NCI-H460 (cell line): ENCODE measurements around the gene ELL2. TPM values are rescaled to one million over a fixed set of nuclear protein-coding genes. Genes with fewer than 3 reads are reported as not detected.
"Not testable (repeated sequence)": the region's sequence is repeated elsewhere in the genome, so short reads cannot be mapped to it uniquely, and the experiment has no call there.

Experiments
- DNase-seq: peaks from one replicate; pipeline ENCODE4 v3.0.0-alpha.2; 2016; ENCODE audit warnings: low read depth; ENCODE audit errors: extremely low read depth
- total RNA-seq: library from RNA; depleted of rRNA; stranded (reverse); fragments of >200 nt; shearing (Covaris generic); gene quantifications from 2 replicates; pipeline ENCODE4 v1.2.3, GENCODE V29; 2014

The ELL2 gene
- total RNA-seq, 1 experiment from 2014 or later: 92.3 TPM

DNA sequence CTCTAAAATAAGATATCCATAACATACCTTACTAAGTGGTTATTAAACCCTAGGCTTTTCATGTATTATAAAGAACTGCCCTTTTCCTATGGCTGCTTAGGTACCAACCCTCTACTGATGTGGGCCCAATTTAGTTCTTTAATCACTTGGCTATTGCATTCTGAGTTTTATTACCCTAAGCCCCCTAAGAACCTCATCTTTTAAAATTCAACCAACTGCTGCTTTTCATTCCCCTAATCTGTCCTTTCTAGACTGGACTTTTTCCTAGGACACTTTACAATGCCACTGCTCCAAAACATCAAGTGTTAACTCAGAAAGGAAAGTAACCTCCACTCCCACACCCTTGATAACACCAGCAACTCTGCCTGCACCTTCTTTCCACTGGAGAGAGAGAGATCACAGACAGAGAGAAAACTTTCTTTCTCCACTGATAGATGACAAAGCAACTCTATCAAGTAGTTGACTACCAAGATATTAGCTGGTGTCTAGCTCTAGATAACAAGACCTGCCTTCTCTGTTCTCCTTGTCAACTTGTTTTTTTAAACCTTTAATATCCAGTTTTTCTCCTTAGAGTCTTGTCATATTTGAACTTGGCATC is 27.3 kb downstream of the ELL2 start:
- no peak for DNase-seq

DNA sequence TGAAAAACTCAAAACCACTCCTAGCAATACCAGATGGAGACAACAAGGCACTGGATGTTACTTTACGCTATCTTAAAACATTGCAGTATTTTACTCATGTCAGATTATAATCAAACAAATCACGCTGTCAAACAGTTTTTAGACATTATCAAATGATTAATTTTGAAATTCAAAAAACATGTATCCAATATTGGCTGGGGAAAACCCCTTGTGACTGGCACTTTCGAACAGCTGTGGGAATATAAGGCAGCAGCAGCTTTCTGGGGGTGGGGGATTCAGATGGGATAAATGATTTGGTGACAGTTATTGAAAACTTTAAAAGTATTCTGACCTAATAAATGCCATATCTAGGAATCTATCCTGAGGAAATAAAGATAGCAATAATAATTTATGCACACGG is 28.7 kb downstream of the ELL2 start:
- no peak for DNase-seq

DNA sequence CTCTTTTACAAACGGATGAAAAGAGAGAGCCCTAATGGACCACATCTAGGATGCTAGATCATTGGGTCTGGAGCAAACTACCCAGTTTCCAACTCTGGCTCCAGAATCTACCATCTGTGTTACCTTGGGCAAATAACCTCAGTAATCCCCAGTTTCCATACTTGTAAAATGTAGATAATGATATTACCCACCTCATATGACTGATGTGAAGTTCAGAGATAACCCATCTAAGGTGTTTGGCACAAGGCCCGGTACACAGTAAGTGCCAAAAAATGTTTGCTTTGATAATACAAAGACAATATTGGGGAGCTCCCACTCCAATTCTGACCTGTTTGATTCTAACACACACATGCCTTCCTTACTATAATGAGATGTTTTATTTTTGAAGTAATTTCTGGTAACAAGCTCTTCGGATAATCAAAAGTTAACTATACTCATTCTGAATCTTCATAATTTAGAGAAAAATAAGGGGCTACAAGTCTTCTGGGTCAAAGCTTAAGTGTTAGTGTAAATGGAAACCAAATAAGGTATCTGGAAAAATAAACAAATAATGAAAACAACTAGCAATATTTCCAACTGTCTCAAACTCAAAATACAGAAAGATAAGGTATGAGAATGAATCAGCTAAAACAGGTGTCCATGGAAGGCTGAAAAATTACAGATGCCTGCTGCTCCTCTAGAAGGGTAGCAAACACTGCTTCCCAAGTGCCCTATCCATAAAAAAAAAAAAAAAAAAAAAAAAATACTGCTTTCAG is 30.4 kb downstream of the ELL2 start:
- DNase-seq: no peak

DNA sequence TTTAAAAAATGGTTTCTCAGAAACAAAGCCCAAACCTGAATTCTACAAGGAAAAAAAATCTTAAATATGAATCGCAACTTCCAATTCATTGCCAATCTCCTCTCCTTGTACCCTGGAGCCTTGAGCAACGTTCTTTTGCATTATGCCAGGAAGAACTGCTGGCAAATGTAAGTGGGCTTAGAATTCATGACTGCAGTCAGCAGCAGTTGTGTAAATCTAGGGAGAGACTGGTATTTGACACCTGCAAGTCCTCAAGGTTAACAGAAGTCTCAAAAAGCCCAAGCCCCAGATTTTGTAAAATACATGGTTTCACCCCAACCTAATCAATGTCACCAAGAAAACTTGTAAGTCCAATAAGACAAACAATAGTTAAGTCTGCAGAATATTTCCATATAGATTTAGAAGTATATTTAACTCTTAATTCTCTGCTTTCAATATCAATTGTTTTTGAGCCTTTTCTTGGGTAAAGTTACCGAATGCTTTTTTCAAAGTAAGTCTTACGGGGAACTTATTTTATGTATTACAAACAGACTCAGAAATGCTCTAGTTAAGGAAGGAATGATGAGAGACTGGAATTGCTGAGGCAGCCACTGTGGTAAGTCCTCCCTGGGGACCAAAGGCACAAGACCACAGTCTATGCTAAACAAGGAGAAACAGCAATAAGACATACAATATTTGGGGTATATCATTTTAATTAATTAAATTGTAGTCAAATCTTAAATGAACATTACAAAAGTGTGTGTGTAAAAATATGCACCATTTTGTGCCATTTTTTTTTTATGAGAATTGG is 31.3 kb downstream of the ELL2 start:
- no peak for DNase-seq

DNA sequence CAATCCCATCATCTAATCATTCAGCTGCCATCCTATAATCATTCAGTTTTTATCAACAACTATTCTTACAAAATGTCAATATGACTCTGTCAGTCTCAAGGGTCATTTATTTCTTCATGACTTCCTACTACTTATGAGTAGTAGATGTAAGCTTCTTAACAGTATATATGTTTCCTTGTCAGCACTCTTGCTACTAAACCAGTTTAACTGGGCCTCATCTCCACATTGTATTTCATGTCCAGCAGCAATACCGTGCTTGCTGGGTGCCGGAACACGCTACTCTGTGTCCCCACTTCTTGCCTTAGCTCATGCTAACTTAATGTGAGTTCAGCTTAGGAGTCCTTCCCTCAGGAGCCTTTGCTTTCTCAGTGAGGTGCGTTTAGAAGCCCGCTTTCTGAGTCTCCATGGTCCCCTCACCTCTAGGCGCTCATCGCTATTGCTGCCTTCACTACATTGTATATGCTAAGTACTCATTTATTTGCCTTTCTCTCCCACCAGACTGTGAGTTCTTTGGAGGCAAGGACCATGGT is 32.9 kb downstream of the ELL2 start:
- DNase-seq: no peak

DNA sequence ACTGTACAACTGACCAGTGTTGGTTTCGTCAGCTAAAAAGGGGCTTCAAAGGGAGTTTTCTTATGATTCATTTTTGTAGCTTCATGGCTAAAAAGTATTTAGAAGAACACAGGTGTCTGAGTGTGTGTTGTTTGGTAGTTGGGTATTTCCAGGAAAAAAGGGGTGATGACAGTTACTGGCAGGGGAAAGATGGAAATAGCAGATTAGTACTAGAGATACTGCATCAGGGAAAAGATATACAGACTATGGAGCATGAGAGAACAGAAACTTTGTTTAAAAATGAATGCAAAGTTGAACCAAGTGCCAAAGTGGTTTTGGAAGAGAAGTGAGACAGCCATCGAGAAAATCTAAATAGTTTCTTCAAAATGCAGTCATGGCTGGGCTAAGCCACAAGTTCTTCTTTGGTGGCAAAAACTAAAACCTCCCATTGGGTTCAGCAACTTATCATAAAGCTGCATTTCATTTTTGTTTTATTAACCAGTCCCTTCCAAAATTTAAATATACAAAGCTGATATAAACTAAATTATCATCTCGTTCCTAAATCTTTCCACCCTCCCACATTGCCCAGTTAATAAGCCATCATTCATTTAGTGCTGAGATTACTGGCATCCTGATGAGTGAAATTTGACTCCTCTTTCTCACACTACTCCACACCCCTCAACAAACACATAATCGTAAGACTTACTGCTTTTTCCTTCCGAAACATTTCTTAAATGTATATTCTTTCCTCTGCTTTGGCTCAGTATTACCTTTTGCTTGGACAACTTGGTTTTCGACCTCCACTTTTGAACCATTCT is 33.5 kb downstream of the ELL2 start:
- no peak for DNase-seq

DNA sequence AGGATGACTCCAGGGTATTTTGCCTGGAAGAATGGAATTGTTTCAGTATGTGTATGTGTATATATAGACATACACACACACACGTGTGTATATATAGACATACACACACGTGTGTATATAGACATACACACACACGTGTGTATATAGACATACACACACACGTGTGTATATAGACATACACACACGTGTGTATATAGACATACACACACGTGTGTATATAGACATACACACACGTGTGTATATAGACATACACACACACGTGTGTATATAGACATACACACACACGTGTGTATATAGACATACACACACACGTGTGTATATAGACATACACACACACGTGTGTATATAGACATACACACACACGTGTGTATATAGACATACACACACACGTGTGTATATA is 34.4 kb downstream of the ELL2 start:
- DNase-seq: not testable (repeated sequence)

DNA sequence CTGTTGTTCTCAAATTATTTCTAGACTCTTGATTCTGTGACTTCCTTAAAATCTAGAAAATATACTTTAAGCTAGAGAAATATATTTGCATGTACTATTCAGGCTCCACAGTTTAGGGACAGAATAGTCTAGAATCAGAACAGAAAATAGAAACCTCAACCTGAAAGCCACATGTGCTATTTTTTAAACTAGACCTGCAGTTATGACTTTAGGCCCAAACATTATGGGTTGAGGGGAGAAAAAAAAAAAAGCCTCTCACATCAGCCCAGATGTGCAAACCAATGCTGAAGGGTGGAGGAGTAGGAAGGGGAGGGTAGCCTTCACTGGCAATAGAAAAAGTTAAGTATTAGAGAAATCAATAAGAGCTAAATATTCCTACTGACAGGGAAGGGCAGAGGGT is 35.7 kb downstream of the ELL2 start:
- DNase-seq: no peak

DNA sequence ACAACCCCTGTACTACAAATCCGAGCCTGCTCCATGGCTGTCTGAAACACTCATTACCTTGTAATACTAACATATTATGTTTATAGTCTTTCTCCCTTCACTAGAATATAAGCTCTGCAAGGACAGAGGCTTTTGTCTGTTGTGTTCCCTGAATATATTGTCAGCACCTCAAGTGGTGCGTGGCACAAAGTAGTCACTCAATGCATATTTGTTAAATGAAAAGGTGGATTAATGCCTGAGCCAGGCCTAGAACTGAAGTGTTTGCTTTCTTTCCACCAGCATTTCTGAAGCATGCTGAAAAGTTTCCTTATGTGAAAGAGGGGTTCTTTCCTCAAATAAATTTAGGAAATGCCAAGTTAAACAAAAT is 36.3 kb downstream of the ELL2 start:
- DNase-seq: no peak

DNA sequence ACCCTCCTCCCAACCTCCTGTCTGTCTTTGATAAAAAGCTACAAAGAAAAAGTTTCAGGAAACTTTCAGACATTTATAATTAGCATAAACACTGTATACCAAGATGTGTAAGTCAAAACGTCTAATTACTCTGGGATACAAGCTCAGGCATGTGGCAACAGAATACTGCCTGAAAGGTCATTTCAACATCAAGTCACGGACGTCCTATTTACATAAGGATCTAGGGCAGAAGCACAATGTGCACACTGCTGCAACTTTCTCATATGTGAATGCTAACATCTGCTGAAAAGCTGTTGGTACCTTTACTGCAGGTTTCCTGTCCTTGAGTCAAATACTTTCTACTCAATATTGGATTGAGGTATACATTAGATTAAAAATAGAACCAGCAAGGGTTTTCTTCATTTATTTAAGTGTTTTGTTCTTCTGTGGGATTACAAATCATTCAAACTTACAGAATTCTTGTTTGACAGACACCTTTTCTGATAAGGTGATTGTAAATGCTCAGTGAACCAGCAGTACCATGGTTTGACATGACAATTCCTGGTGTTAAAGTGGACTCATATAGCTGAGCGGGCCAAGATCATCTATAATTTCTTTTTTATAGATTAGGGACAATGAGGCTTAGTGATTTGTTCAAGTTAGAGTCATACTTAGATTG is 36.8 kb downstream of the ELL2 start:
- DNase-seq: peak; percentile 56

DNA sequence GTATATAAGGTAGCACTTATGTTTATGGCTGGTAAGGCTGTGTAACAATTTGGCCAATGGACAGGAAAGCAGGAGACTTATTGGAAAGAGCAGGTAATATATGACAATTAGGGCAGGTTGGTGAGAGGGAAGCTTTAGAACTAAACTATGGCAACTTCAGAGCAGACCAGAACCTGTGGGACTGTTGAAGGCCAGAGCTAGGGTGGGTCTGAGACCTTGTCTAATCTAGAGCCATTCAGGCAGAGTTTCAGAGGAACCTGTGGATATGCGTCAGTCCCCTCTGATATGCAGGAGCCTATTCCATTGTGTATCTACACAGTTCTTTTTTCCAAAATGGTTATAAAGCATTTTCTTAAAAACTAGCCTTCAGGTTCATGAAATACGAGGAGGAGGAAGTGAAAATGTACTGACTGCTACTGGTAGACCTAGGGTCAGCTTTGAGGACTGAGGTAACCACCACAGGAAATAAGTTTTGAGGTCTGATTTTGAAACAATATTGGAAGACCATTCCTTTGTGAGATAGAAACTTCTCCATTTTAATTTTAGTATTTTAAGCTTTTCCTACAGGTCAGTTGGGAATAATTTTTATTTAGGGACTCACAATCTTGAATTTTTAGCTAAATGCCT is 37.6 kb downstream of the ELL2 start:
- no peak for DNase-seq

DNA sequence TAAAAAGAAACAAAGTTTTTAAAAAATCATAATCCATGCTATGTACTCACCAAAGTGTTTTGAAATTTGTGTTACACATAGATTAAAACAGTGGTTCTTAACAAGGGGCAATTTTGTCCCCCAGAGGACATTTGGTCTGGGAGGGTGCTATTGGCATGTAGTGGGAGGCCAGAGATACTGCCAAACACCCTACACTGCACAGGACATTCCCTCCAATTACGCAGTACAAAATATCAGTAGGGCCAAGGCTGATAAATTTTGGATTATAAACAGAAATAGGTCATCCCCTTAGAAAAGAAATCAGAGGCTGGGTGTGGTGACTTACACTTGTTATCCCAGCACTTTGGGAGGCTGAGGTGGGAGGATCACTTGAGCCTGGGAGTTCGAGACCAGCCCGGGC is 38.9 kb downstream of the ELL2 start:
- DNase-seq: no peak

DNA sequence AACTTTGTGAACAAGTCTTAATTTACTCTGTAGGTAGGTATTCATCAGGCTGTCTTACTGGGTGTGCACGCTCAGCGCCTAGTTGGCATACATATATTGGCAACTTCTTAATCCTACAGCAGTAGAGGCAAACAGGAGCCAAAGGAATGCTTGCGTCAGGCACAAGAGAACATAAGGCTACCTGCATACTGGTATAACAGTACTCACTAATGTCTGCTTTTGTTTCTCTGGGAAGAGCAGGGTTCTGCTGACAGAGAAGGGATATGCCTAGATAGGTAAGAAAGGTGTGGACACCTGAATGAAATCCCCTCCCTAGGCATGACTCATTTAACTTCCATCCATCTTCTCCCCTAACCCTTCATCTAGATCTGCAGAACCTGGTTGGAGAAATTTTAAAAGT is 40.1 kb downstream of the ELL2 start:
- DNase-seq: no peak

DNA sequence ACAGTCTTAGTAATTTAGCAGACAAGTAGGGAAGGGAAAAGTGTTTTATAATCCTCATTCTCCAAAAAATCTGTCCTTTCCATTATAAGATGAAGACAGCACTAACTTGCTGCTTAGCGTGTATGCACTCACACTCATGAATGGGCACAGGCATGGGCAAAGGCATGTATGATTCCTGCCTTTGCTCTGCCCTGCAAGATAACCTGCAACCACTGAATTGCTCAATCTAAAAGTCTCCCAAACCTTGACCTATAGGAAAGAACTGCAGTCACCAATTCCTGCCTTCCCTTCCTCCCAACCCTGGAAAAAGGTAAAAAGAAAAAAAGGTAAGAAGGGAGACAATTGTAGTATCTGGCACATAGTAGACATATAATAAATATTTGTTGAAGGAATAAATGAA is 40.8 kb downstream of the ELL2 start:
- DNase-seq: no peak

DNA sequence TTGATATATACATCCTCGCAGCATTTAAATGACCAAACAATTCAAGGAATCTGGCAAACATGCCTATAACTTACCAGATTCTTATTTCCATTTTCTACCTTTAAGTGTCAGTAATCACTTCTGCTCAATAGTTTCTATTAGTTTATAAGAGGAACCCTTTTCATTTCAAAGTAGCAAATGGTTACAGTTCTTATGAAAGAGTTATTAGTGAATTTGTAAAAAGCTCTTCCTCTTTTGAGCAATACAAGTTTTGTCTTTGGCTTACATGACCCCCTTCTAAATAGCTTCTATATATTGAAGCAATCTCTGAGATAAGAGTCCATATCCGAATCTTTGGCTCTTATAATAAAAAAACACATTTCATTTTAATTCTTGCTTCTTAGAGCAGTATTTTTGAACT is 42.0 kb downstream of the ELL2 start:
- DNase-seq: no peak

DNA sequence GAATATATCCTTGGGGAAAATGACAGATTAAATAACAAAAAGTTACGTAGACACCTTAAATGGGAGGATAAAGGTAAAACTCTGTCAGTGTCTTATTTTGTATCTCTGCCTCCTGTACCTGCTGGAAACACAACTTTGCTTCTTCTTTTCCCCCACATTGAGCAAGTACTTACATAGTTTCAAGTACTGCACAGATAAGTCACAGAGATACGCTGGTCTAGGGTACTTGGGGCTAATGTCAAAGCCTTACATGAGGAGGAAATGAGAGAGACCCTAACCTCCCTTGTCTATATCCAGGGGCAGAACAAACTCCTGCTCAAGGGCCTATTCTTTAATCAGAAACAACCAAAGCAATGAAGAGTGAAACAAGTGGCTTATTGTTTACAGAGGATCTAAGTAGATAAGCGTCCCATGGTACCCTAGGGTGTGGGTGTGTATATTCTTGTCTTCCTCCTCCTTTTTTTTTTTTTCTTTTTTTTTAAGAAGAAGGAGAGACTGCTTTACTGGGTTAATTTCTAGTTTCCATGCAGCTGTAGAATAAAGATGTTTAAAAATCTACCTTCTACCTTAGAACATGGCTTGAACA is 43.1 kb downstream of the ELL2 start:
- DNase-seq: no peak

DNA sequence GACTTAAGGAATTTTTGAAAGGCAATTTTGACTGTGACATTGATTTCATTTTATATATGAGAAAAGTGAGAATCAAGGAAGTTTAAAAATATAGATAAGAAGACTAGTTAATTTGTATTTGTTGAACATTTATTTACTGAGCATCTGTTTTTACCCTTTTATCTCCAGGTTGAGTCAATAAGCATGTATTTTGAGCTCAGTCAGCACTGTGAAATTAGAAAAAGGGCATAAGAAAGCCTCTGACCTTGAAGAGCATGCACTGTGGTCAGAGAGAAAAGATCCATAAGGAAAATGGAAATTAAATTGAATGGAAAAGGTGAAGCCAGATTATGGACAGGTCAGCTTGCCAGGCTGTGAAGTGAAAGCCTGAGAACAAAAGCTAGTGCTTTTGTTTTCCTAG is 44.4 kb downstream of the ELL2 start:
- DNase-seq: no peak

DNA sequence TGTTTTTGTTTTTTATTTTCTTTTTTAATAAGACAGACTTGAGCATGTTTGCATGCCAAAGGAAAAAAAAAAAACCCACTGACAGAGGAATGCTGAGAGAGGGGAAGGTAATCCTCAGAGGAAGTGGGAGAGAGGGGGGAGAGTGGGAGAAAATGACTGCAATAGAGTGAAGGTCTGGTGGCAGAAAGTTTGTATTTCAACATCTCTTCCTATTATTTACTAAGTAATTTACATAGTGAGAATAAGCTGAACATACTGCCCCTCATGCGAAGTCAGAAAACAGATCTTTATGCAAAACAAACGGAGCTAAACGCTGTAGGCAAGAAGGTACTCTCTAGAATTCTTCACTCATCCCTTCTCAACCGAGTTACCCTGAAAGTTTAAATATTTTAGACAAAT is 45.0 kb downstream of the ELL2 start:
- DNase-seq: no peak

DNA sequence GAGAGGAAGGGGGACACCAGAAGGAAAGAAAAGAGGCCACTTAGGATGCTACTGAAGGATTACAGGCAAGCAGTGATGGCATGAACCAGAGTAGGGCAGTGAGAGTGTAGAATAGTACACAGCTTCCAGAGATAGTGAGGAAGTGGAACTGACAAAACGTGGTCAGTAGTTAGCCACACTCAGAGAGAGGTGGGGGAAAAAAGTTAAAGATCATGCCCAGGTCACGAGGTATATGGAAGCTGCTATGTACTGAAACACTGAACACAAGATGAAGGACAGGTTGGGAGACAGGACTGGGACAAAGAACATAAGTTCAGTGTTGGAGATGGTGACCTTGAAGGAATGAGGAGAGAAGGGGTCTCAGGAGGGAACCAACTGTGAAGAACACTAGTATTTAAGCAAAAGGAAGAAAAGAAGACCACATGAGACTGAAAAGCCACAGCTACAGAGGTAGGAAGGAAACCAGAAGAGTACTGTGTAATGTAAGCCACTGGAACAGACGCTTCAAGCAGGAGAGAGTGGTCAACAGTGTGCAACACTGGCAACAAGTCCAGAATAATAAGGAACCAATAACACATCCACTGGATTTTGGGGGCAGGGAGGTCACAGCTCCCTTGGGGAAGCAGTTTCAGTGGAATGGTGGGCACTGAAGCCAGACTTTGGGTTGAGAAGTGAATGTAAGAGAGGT is 45.5 kb downstream of the ELL2 start:
- DNase-seq: no peak
